GM18907 (cell line): ENCODE measurements around the gene ARHGAP10.
A peak's percentile ranks its signal among the peaks of the same experiment; 100 is the strongest.

Experiments used
- ATAC-seq: cut with Tn5 transposase; IDR thresholded peaks from one replicate; pipeline ENCODE4 v1.9.1; 2021; ENCODE audit warnings: mild to moderate bottlenecking, moderate library complexity; ENCODE audit not compliant: unreplicated experiment

The ARHGAP10 gene

DNA sequence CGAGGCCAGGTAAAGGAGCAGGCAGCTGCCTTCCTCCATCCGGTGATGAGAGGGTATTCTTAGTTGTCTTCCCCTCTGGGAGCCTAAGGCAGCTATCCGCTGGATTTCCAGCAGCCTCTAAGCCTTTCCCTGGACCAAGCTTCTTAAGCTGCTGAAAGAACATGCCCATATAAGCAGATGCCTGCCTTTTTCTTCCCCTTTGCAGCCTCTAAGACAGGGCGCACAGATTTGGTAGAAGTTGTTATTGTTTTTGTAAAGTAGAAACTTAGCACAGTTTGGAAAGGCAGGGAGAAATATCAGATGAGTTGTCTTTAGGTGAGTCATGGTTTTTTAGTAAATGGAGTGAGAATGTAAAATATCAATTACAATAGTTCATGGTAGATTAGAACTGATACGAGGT is 210.8 kb downstream of the ARHGAP10 start:
- ATAC-seq, result peak; percentile 55

- ATAC-seq, result peak; percentile 96
Observed at GRCh38 chr4:147943159-147943638, 211.3 kb downstream of the ARHGAP10 start.

DNA sequence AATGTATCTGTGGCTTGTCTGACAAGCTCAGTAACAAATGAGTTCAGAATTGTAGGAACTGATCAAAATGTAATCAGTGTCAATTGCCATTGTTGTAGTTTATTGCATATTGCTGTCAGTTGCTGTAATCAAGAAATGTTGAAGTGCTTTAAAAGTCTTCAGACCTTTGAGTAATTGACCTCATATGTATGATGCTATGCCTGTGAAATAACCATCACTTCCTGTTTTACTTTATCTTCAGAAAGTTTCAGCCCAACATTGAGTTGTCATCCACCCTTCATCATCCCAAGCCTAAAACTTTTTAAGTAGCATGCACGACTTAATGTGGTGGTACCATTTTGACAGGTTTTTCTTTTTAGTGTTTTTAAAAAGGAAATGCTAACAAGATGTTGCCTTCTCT is 212.4 kb downstream of the ARHGAP10 start:
- peak; percentile 58 for ATAC-seq

- ATAC-seq, result no peak
Observed at GRCh38 chr4:147944670-147945260, 212.9 kb downstream of the ARHGAP10 start.

- no peak for ATAC-seq
Observed at GRCh38 chr4:147948336-147948735, 216.4 kb downstream of the ARHGAP10 start.

GRCh38 chr4:147950261-147950660 is 218.4 kb downstream of the ARHGAP10 start:
- ATAC-seq, result no peak

DNA sequence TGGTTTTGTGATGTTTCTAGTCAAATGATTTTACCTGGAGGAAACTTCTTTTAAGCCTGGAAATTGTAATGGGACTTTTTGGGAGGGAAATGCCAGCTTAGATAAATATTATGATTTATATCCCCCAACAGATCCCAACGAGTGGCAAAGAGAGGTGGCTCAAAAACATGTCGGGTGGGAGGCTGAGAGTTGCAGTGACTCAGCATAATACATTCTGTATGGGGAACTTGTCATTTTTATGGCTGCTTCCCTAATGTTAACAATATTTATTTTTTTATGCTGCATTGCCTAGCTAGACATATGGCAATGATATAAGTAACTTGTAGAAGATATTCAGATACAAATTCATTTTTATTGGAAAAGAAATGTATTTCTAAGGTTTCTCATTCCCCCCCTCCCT is 219.0 kb downstream of the ARHGAP10 start:
- ATAC-seq, result no peak

DNA sequence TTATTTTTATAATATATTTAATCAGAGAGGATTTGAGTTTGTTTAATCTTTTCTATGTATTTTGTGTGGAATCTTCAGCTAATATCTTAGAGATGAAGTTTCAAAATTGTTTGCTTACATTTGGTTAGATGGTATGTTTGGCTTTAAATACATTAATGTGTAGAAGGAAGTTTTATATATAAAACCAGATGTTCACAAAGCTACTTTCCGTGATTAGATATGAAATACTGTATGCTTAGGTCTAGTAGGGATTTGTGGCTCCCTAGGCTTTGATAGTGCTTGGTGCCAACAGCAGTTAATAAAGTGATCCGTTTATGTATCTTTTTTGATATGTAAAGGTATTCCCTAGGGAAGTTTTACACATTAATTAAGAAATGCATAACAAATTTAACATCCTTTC is 223.0 kb downstream of the ARHGAP10 start:
- ATAC-seq, result no peak

- ATAC-seq, result no peak
Observed at GRCh38 chr4:147955827-147956558, 224.1 kb downstream of the ARHGAP10 start.

- ATAC-seq, result no peak
Observed at GRCh38 chr4:147957446-147957845, 225.6 kb downstream of the ARHGAP10 start.

DNA sequence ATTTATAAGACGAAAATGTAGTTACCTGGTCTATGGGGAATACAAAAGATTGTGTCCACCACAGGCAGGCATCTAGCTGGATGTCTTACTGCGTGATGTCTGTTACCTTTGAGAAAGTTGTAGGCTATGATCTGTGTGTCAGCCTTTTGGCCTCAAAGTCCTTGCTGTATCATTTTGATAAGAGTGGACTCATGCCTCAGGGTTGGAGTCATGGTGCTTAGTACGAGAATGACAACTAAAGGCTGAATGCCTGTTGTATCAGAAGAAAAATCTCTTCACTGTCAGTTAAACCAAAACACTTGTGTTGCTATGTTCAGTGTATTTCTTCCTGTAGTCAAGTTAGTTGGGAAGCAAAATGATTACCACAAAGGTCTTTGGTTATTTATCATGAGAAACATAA is 226.2 kb downstream of the ARHGAP10 start:
- ATAC-seq, result no peak

DNA sequence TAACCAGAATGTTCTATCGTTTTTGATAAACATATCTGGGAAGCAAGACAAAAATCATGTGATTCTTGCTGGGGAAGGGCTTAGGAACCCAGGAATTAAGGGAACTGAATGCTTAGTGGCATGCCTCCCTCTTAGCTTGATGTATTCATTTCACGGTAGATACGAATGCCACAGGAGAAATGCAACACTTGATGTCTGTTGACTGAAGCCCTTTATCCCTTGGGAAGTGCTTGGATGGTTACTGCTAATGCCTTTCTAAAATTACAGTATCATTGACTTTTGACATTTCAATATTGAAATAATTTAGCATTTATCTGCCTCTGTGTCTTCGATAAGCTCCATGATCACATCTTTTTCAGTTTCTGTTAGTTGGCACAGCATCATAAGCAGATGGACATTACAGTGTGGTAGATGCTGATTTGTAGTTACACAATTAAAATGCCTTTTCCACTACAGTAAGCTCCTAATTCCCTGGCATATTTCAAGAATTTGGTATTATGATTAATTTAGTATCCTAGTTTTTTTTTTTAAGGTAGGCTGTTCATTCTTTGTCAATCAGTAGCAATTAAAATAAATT is 226.7 kb downstream of the ARHGAP10 start:
- ATAC-seq, result no peak

- ATAC-seq, result peak; percentile 97
Observed at GRCh38 chr4:147960971-147961370, 229.1 kb downstream of the ARHGAP10 start.

DNA sequence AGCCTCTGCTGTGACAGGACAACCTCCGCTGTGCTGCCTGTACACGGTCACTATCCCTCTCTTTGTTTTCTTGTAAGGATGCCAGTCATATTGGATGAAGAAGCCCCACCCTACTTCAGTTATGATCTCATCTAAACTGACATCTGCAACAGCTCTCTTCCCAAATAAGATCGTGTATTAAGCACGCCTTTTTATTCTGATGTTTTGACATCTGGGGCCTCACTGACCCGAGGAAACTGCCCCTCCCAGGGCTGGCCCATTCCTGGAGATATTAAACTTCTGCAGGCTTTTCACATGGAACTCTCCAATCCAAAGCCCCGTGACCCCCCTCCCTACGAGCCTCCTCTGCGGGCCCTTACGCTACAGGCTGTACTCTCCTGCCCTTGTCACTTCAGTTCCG is 232.0 kb downstream of the ARHGAP10 start:
- ATAC-seq, result no peak

DNA sequence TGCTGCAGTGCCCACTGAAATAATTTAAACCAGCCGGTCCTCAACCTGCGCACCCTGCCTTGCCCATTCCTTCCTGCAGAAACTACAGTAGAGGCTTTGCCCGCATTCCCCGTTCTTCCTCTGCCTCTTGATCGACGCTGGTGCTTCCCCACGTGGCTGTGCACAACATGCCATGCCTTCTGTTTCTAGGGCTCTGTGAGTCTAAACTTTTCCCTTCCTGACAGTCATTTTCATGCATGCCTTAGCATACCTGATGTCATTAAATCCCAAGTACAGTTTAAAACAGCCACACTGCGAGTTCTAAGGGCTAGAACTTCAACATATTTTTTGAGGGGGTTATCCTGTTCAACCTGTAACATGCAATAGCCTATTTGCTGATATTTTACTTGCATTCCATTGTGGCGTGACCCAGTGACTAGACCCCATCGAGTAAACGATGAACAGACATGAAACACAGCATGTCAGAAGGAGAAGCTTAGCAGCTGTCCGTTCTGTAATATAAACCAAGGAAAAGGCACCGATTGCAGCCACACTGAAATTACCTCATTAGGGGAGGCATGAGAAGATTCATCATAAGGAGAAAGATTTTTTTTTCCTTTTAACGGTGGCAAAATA is 232.5 kb downstream of the ARHGAP10 start:
- ATAC-seq, result no peak

DNA sequence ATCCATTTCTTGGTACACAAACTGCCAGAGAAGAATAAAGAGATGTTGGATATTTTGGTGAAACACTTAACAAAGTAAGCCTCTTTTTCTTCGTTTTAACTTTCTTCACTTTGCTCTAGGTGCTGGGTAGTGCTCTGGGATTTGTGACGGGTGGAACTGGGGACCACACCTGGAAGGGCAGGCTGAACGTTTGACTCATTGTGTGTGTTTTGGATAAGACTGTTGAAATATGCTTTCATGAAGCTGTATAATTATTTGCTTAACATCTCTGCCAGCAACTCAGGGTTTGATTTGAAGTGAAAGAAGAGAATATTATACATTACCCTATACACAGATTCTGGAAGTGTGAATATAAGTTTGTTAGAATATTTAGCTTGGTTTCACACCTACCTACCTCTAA is 233.2 kb downstream of the ARHGAP10 start:
- ATAC-seq, result no peak

- ATAC-seq, result no peak
Observed at GRCh38 chr4:147965873-147966272, 234.0 kb downstream of the ARHGAP10 start.

DNA sequence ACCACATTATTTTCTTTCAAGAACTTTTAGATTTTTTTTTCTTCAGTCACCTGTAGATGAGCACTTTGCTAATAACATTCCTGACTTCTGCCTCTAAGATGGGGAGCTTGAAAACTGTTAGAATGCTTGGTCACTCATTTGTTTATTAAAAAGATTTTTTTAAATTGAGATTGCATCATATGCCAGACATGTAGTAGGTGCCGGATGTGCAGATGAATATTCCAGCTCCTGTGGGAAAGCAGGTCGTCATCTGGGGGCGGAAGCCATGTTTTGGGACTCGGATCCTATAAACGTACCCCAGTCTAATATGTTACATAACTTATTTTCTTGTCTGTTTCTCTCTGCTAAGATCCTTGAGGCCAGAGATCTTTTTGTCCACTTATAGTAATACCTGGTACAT is 236.8 kb downstream of the ARHGAP10 start:
- ATAC-seq, result no peak

DNA sequence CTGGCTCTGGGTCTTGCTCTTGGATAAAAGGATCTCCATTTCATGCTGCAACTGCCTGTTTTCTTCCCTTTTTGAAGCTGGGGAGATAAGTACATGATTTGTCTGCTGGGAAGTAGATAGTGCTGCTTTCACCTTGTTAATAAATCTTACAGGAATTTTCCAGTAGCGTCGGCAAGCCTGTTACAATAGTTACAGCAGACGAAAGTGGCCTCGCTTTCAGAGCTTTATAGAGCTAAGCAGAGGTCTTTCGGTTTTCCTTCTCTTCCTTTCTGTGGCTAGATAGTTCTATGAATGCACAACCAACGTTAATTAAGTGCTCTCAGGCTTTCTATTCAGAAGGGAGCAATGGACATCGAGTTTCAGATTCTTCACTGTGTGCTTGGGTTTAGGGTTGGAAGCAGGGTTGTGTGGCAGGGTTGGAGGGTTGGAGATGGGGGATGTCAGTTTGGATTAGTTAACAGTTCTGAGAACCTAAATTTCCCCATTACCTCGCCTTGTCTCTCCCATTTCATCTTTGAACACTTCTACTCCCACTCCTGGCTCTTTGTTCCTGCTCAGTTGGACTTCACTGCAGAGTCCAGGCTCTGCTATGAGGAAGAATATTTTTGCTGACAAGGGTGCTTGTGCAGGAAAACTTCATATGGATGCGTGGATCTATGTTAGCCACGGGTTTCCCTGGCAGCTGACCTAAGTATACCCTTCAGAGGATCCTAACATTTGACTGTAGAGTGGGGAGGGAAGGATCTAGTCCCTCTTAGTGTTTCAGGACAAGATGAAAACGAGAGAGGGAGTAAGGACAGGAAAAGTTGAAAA is 237.9 kb downstream of the ARHGAP10 start:
- peak; percentile 49 for ATAC-seq

DNA sequence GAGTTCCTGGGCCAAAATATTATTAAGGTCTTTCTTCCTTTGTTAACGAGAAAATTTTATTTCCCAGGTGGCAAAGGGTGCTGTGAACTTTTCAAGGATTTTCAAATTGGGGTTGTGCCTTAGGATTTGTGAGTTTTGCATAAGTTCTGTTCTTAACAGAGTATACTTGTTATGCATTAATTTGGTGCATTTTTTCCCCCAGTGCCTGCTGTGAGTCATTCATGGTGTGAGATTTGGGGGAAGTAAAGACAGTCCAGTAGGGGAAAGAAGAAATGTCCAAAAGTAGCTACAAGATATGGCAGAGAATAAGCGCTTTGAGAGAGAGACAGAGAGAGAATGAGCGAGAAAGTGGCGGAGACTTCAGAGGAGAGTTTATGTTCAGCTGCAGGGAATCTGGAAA is 239.2 kb downstream of the ARHGAP10 start:
- ATAC-seq, result no peak

GRCh38 chr4:147975325-147975724 is 243.4 kb downstream of the ARHGAP10 start:
- ATAC-seq, result no peak
